MM.1S (cell line): Measurements from ENCODE around the gene LGMN.

ENCODE experiments used
- EZH2 ChIP-seq: fragments of 300-600 bp; sonication (generic); optimal IDR thresholded peaks from 2 replicates; pipeline ENCODE3; 2017; ENCODE audit warnings: low read depth, mild to moderate bottlenecking, antibody characterized with exemption, low read length, mixed read lengths
- TF ChIP-seq, protein P1 (sequence below): fragments of 300-600 bp; sonication (generic); IDR thresholded peaks from 2 replicates; pipeline ENCODE4 v1.5.1; 2016; ENCODE audit warnings: antibody characterized with exemption, low read length, mixed read lengths

DNA sequence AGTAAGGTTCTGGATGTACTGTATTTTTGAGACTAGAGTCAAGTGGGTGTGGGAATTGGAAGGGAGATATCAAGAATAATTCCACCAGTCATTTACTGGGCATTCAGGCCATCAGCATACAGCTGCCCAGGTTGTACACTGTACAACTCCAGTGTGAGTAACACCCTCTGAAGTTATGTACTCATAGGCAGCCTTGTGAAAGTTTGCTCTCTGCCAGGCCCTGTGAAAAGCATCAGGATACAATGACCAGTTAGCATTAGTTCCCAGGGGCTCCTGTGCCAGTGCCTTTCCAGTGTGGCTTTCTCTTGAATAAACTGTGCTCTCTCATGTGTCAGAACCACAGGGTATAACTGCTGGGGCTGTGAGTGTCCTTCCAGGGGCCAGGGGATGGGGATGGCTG is 89.7 kb downstream of the LGMN start:
- TF ChIP-seq, protein P1, sequence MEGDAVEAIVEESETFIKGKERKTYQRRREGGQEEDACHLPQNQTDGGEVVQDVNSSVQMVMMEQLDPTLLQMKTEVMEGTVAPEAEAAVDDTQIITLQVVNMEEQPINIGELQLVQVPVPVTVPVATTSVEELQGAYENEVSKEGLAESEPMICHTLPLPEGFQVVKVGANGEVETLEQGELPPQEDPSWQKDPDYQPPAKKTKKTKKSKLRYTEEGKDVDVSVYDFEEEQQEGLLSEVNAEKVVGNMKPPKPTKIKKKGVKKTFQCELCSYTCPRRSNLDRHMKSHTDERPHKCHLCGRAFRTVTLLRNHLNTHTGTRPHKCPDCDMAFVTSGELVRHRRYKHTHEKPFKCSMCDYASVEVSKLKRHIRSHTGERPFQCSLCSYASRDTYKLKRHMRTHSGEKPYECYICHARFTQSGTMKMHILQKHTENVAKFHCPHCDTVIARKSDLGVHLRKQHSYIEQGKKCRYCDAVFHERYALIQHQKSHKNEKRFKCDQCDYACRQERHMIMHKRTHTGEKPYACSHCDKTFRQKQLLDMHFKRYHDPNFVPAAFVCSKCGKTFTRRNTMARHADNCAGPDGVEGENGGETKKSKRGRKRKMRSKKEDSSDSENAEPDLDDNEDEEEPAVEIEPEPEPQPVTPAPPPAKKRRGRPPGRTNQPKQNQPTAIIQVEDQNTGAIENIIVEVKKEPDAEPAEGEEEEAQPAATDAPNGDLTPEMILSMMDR: no peak
- no peak for TF ChIP-seq EZH2
